H9 (cell line): Measurements from ENCODE around the gene CDRT4. TPM values are rescaled to one million over a fixed set of nuclear protein-coding genes. Genes with fewer than 3 reads are reported as not detected.

ENCODE experiments used
- DNase-seq: peaks from one replicate; pipeline ENCODE4 v3.0.0-alpha.2; 2017
- H2AFZ ChIP-seq: one replicate; pipeline ENCODE4 v1.6.1; 2013; ENCODE audit warnings: mild to moderate bottlenecking, low read length, control low read depth, moderate library complexity
- H2AK5ac ChIP-seq: 2 replicates; pipeline ENCODE4 v1.6.1; 2013; ENCODE audit warnings: low read length, control low read depth, mixed read lengths; ENCODE audit not compliant: insufficient read length
- H2BK120ac ChIP-seq: one replicate; pipeline ENCODE4 v1.6.1; 2013; ENCODE audit warnings: low read depth, mild to moderate bottlenecking, low read length, control low read depth, inconsistent platforms; ENCODE audit not compliant: poor library complexity, severe bottlenecking
- H2BK12ac ChIP-seq: 2 replicates; pipeline ENCODE4 v1.6.1; 2013; ENCODE audit warnings: low read length, control low read depth, mixed read lengths, low read depth; ENCODE audit not compliant: insufficient read length
- H2BK15ac ChIP-seq: 2 replicates; pipeline ENCODE4 v1.6.1; 2013; ENCODE audit warnings: low read depth, low read length, control low read depth
- H2BK20ac ChIP-seq: one replicate; pipeline ENCODE4 v1.6.1; 2013; ENCODE audit warnings: low read depth, mild to moderate bottlenecking, low read length, control low read depth, inconsistent platforms; ENCODE audit not compliant: poor library complexity, severe bottlenecking
- H2BK5ac ChIP-seq: 2 replicates; pipeline ENCODE4 v1.6.1; 2013; ENCODE audit warnings: low read length, control low read depth, mixed read lengths; ENCODE audit not compliant: insufficient read length
- H3K14ac ChIP-seq: 2 replicates; pipeline ENCODE4 v1.6.1; 2013; ENCODE audit warnings: low read length, control low read depth; ENCODE audit not compliant: insufficient read depth
- H3K18ac ChIP-seq: 2 replicates; pipeline ENCODE4 v1.6.1; 2013; ENCODE audit warnings: low read depth, mild to moderate bottlenecking, mixed read lengths, low read length, control low read depth; ENCODE audit not compliant: insufficient read length
- H3K23ac ChIP-seq: 2 replicates; pipeline ENCODE4 v1.6.1; 2013; ENCODE audit warnings: low read length, control low read depth, mixed read lengths, low read depth; ENCODE audit not compliant: insufficient read length
- H3K23me2 ChIP-seq: 2 replicates; pipeline ENCODE4 v1.6.1; 2013; ENCODE audit warnings: low read depth, mild to moderate bottlenecking, mixed read lengths, low read length, control low read depth; ENCODE audit not compliant: insufficient read length, poor library complexity, severe bottlenecking
- H3K27ac ChIP-seq: 2 replicates; pipeline ENCODE4 v1.5.1; 2013; ENCODE audit warnings: low read length, control low read depth, mixed read lengths, low read depth; ENCODE audit not compliant: insufficient read length
- H3K27me3 ChIP-seq: 2 replicates; pipeline ENCODE4 v1.6.1; 2013; ENCODE audit warnings: low read length, control low read depth, inconsistent platforms; ENCODE audit not compliant: insufficient read depth
- H3K4ac ChIP-seq: 2 replicates; pipeline ENCODE4 v1.6.1; 2013; ENCODE audit warnings: low read depth, mild to moderate bottlenecking, control low read depth, inconsistent platforms, low read length, moderate library complexity
- H3K4me1 ChIP-seq: 2 replicates; pipeline ENCODE4 v1.6.1; 2013; ENCODE audit warnings: low read length, control low read depth, inconsistent platforms; ENCODE audit not compliant: insufficient read depth
- H3K4me2 ChIP-seq: 2 replicates; pipeline ENCODE4 v1.6.1; 2013; ENCODE audit warnings: low read length, control low read depth, mixed read lengths; ENCODE audit not compliant: insufficient read length, insufficient read depth
- H3K56ac ChIP-seq: 2 replicates; pipeline ENCODE4 v1.6.1; 2013; ENCODE audit warnings: low read depth, mild to moderate bottlenecking, mixed read lengths, low read length, control low read depth; ENCODE audit not compliant: insufficient read length
- H3K79me1 ChIP-seq: 2 replicates; pipeline ENCODE4 v1.6.1; 2013; ENCODE audit warnings: low read depth, mild to moderate bottlenecking, moderate library complexity, low read length, control low read depth, inconsistent platforms; ENCODE audit not compliant: insufficient read depth, poor library complexity, severe bottlenecking
- H3K79me2 ChIP-seq: 2 replicates; pipeline ENCODE4 v1.6.1; 2013; ENCODE audit warnings: low read length, control low read depth, inconsistent platforms; ENCODE audit not compliant: insufficient read depth
- H3K9ac ChIP-seq: 2 replicates; pipeline ENCODE4 v1.6.1; 2013; ENCODE audit warnings: low read length, control low read depth, mixed read lengths; ENCODE audit not compliant: insufficient read length; ENCODE audit errors: extremely low read depth
- H3K9me3 ChIP-seq: one replicate; pipeline ENCODE4 v1.6.1; 2013; ENCODE audit warnings: low read depth, low read length, inconsistent platforms; ENCODE audit not compliant: control insufficient read depth
- H3T11ph ChIP-seq: one replicate; pipeline ENCODE4 v1.6.1; 2013; ENCODE audit warnings: mild to moderate bottlenecking, low read length, control low read depth, inconsistent platforms
- H4K20me1 ChIP-seq: one replicate; pipeline ENCODE4 v1.6.1; 2013; ENCODE audit not compliant: control insufficient read depth, insufficient read length, insufficient read depth
- H4K5ac ChIP-seq: 2 replicates; pipeline ENCODE4 v1.6.1; 2013; ENCODE audit warnings: low read depth, mild to moderate bottlenecking, mixed read lengths, low read length, control low read depth; ENCODE audit not compliant: insufficient read length
- H4K8ac ChIP-seq: replicated peaks from 2 replicates; pipeline ENCODE4 v1.6.1; 2013; ENCODE audit warnings: low read length, control low read depth, mixed read lengths, low read depth; ENCODE audit not compliant: insufficient read length
- H4K91ac ChIP-seq: 2 replicates; pipeline ENCODE4 v1.6.1; 2013; ENCODE audit warnings: low read depth, mild to moderate bottlenecking, moderate library complexity, mixed read lengths, low read length, control low read depth; ENCODE audit not compliant: insufficient read length
- H3K27ac Mint-ChIP-seq, 3 experiments: 2 replicates in 2 of 3; 3 replicates in 1 of 3; pipeline ENCODE4 v1.8.0; 2020 to 2021; ENCODE audit warnings: mixed read lengths in 3 of 3, mild to moderate bottlenecking in 1 of 3, moderate library complexity in 1 of 3
- H3K27me3 Mint-ChIP-seq: 2 replicates; pipeline ENCODE4 v1.8.0; 2021; ENCODE audit warnings: low read depth, mild to moderate bottlenecking, moderate library complexity, mixed read lengths
- H3K36me3 Mint-ChIP-seq, 3 experiments: 2 replicates in 2 of 3; 3 replicates in 1 of 3; pipeline ENCODE4 v1.8.0; 2020 to 2021; ENCODE audit warnings: low read depth in 3 of 3, mixed read lengths in 3 of 3; ENCODE audit not compliant: insufficient read depth in 1 of 3
- H3K4me1 Mint-ChIP-seq, 2 experiments: 2 replicates each; pipeline ENCODE4 v1.8.0; 2020; ENCODE audit warnings: mixed read lengths in 2 of 2
- H3K4me3 Mint-ChIP-seq, 2 experiments: 2 replicates in 1 of 2; 3 replicates in 1 of 2; pipeline ENCODE4 v1.8.0; 2020 to 2021; ENCODE audit warnings: mild to moderate bottlenecking in 2 of 2, mixed read lengths in 2 of 2, moderate library complexity in 1 of 2
- H3K9me3 Mint-ChIP-seq, 2 experiments: 2 replicates in 1 of 2; 3 replicates in 1 of 2; pipeline ENCODE4 v1.8.0; 2020; ENCODE audit warnings: mild to moderate bottlenecking in 2 of 2, mixed read lengths in 2 of 2, moderate library complexity in 1 of 2
- WGBS: extraction: QIAGEN DNeasy Blood & Tissue Kit; methylation state at CpG from one replicate; pipeline ENCODE4 v1.1.7; 2013; ENCODE audit warnings: missing lambda C conversion rate, low lambda C conversion rate, mixed read lengths; ENCODE audit not compliant: insufficient read length; ENCODE audit errors: extremely low coverage; 5-methylcytosine and 5-hydroxymethylcytosine counted together
- total RNA-seq: library from RNA; stranded (reverse); gene quantifications from 2 replicates; pipeline ENCODE4 v1.2.1, GENCODE V29; 2021
- TF ChIP-seq, protein P1 (sequence below): fragments of 200-600 bp; sonication (generic); conservative IDR thresholded peaks from 3 replicates; pipeline ENCODE4 v1.8.0; 2021; ENCODE audit warnings: antibody characterized with exemption, mild to moderate bottlenecking

The CDRT4 gene
- total RNA-seq, 1 experiment from 2014 or later: 3.8 TPM

DNA sequence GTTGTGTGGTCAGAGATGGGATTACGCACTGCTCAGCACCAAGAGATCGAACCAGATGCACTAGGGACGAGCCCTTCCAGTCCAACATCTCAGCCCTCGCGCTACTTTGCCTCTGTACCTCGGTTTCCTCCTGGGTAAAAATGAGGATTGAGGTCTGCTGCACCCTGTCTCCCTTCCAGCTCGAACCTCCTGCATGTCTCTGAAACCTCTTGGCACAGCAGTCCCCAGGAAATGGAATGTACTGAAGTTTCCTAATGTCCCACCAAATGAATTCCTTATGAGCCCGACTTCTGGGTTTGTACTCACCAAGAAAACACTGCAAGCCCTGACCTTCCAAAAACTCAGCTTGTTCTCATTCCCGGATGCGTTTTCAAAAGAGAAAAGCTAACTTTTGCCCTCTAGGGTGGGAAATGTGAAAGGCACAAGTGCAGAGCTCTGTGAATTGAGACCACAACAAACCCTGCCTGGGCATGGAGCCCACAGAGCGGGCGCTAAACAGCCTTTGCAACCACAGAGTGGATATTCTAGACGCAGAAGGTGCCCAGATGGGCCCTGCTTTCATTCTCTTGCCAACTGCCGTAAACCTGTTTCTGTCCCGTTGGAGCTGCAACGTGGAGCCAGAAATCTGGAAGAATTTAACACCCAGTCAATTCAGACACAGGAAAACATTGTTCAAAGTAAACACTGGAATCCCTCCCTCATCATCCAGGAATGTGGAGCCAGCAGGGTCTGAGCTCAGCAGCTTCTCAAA, 10.3 kb downstream of the CDRT4 start:
- Histone ChIP-seq H2BK5ac (no peak overlapping the region), H3T11ph (no peak overlapping the region), H3K4me2 (no peak overlapping the region), H3K79me1 (no peaks in the 10 kb centered on the region), H2BK120ac (no peak overlapping the region), H3K18ac (no peak overlapping the region), H2BK20ac (no peak overlapping the region), H2AK5ac (no peak overlapping the region), H3K56ac (no peak overlapping the region), H3K9me3 (no peaks in the 10 kb centered on the region), H4K8ac (no peak overlapping the region), H4K20me1 (no peaks in the 10 kb centered on the region), H3K27me3 (no peaks in the 10 kb centered on the region), H4K5ac (no peak overlapping the region), H4K91ac (no peak overlapping the region), H3K23ac (no peak overlapping the region), H3K9ac (no peak overlapping the region), H3K23me2 (no peaks in the 10 kb centered on the region), H2AFZ (no peak overlapping the region), H3K79me2 (no peaks in the 10 kb centered on the region), H3K4ac (no peak overlapping the region), H2BK15ac (no peak overlapping the region), H2BK12ac (no peak overlapping the region), H3K4me1 (no peaks in the 10 kb centered on the region), H3K14ac (no peak overlapping the region), H3K27ac (no peak overlapping the region)
- no CpG with 5 or more reads among the region's 16 CpGs for WGBS
- TF ChIP-seq, protein P1, sequence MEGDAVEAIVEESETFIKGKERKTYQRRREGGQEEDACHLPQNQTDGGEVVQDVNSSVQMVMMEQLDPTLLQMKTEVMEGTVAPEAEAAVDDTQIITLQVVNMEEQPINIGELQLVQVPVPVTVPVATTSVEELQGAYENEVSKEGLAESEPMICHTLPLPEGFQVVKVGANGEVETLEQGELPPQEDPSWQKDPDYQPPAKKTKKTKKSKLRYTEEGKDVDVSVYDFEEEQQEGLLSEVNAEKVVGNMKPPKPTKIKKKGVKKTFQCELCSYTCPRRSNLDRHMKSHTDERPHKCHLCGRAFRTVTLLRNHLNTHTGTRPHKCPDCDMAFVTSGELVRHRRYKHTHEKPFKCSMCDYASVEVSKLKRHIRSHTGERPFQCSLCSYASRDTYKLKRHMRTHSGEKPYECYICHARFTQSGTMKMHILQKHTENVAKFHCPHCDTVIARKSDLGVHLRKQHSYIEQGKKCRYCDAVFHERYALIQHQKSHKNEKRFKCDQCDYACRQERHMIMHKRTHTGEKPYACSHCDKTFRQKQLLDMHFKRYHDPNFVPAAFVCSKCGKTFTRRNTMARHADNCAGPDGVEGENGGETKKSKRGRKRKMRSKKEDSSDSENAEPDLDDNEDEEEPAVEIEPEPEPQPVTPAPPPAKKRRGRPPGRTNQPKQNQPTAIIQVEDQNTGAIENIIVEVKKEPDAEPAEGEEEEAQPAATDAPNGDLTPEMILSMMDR: 0 out of 3 replicates have a peak, but pooled peaks have one; percentile 9
- Mint-ChIP-seq H3K27me3 (no peaks in the 10 kb centered on the region), H3K9me3 (peaks cover 0 to 9% of the 10 kb centered on the region in 2 experiments; a peak in 4 of 5 replicates), H3K27ac (no peak overlapping the region), H3K4me3 (no peak overlapping the region), H3K4me1 (no peaks in the 10 kb centered on the region), H3K36me3 (peaks cover 22 to 25% (median 23%) of the 10 kb centered on the region in 3 experiments)
- no peak for DNase-seq
